Keratinocyte (primary cell): ENCODE results near the gene NTN5. TPM values are rescaled to one million over a fixed set of nuclear protein-coding genes. Genes with fewer than 3 reads are reported as not detected.

ENCODE experiments used
- DNase-seq: peaks from one replicate; pipeline ENCODE4 v3.0.0-alpha.2; 2011; ENCODE audit warnings: low read depth, missing footprints, low spot score
- FAIRE-seq: peaks from 2 replicates; lab custom pipeline; 2011; peaks lifted over from hg19 to GRCh38; lab: Jason Lieb, UNC
- H2AFZ ChIP-seq: 2 replicates; pipeline ENCODE4 v1.6.0; 2012; ENCODE audit warnings: low read length, control low read depth, inconsistent platforms; ENCODE audit not compliant: control insufficient read depth
- H3K27ac ChIP-seq: 2 replicates; pipeline ENCODE4 v1.5.1; 2011; ENCODE audit warnings: low read length; ENCODE audit not compliant: control insufficient read depth, insufficient read depth
- H3K27me3 ChIP-seq: 3 replicates; pipeline ENCODE4 v1.6.0; 2011; ENCODE audit warnings: low read length; ENCODE audit not compliant: control insufficient read depth, insufficient read depth; ENCODE audit errors: extremely low read depth
- H3K36me3 ChIP-seq, 2 experiments: 2 replicates in 1 of 2; 3 replicates in 1 of 2; pipeline ENCODE4 v1.5.1; 2011; ENCODE audit warnings: low read length in 2 of 2, mild to moderate bottlenecking in 1 of 2; ENCODE audit not compliant: control insufficient read depth in 2 of 2, insufficient read depth in 2 of 2; ENCODE audit errors: extremely low read depth in 1 of 2
- H3K4me1 ChIP-seq: 3 replicates; pipeline ENCODE4 v1.5.1; 2011; ENCODE audit warnings: low read length; ENCODE audit not compliant: control insufficient read depth, insufficient read depth; ENCODE audit errors: extremely low read depth
- H3K4me2 ChIP-seq: 3 replicates; pipeline ENCODE4 v1.6.0; 2011; ENCODE audit warnings: low read depth, low read length; ENCODE audit not compliant: control insufficient read depth, insufficient read depth; ENCODE audit errors: extremely low read depth
- H3K4me3 ChIP-seq, 3 experiments: fragments of 200-600 bp in 1 of 3; sonication (generic) in 1 of 3; 2 replicates in 2 of 3; 3 replicates in 1 of 3; pipeline ENCODE4 v1.5.1; 2011 to 2016; ENCODE audit warnings: low read length in 3 of 3, mild to moderate bottlenecking in 3 of 3, control low read depth in 2 of 3, inconsistent platforms in 1 of 3, low read depth in 1 of 3, mixed read lengths in 1 of 3, mixed run types in 1 of 3, moderate library complexity in 1 of 3; ENCODE audit not compliant: control insufficient read depth in 2 of 3, insufficient read depth in 2 of 3; ENCODE audit errors: extremely low read depth in 1 of 3
- H3K79me2 ChIP-seq: 2 replicates; pipeline ENCODE4 v1.6.0; 2012; ENCODE audit warnings: low read length; ENCODE audit not compliant: control insufficient read depth, insufficient read depth
- H3K9ac ChIP-seq: 3 replicates; pipeline ENCODE4 v1.6.0; 2011; ENCODE audit warnings: low read length; ENCODE audit not compliant: control insufficient read depth, insufficient read depth; ENCODE audit errors: extremely low read depth
- H3K9me1 ChIP-seq: 3 replicates; pipeline ENCODE4 v1.6.0; 2011; ENCODE audit warnings: low read length; ENCODE audit not compliant: control insufficient read depth, insufficient read depth; ENCODE audit errors: extremely low read depth
- H3K9me3 ChIP-seq: 2 replicates; pipeline ENCODE4 v1.5.1; 2012; ENCODE audit warnings: low read depth, low read length; ENCODE audit not compliant: control insufficient read depth
- H4K20me1 ChIP-seq: 3 replicates; pipeline ENCODE4 v1.6.0; 2011; ENCODE audit warnings: low read length; ENCODE audit not compliant: control insufficient read depth, insufficient read depth; ENCODE audit errors: extremely low read depth
- EZH2 ChIP-seq: IDR thresholded peaks from one replicate; pipeline ENCODE4 v1.6.1; 2012; ENCODE audit warnings: inconsistent platforms, mild to moderate bottlenecking, low read length, moderate library complexity
- dilution Hi-C: fragments of 300-500 bp; cut with MboI; formaldehyde crosslinking; loops from one replicate; pipeline ENCODE4 v1.7.0; 2020; ENCODE audit warnings: low sequenced_read_pairs; ENCODE audit not compliant: extremely low pct_ligation_motif_present
- polyA plus RNA-seq, 5 experiments: library from polyadenylated mRNA; depleted of rRNA in 3 of 5; stranded (reverse) in 3 of 5; stranded (forward) in 1 of 5; unstranded in 1 of 5; fragments of >200 nt; gene quantifications; 1 replicate in 1 of 5; 2 replicates in 3 of 5; 3 replicates in 1 of 5; pipeline versions ENCODE4 v1.2.1 to v1.2.3, GENCODE V29; 2011 to 2012; ENCODE audit warnings: missing spikeins in 2 of 5, low read depth in 1 of 5, low replicate concordance in 1 of 5
- TF ChIP-seq, protein P1 (sequence below), 3 experiments: IDR thresholded peaks in 1 of 3; conservative IDR thresholded peaks in 1 of 3; optimal IDR thresholded peaks in 1 of 3; 2 replicates in 2 of 3; 3 replicates in 1 of 3; pipeline versions ENCODE3 to v1.5.1; 2011; ENCODE audit warnings: low read length in 3 of 3, mild to moderate bottlenecking in 3 of 3, moderate library complexity in 2 of 3, control low read depth in 1 of 3, inconsistent platforms in 1 of 3; ENCODE audit not compliant: insufficient read depth in 2 of 3; ENCODE audit errors: extremely low read depth in 1 of 3

NTN5 gene
- polyA plus RNA-seq, 1 donor (not counting 4 experiments of a cell fraction or from before 2014, with no cell fraction given) = 0.07 TPM

DNA sequence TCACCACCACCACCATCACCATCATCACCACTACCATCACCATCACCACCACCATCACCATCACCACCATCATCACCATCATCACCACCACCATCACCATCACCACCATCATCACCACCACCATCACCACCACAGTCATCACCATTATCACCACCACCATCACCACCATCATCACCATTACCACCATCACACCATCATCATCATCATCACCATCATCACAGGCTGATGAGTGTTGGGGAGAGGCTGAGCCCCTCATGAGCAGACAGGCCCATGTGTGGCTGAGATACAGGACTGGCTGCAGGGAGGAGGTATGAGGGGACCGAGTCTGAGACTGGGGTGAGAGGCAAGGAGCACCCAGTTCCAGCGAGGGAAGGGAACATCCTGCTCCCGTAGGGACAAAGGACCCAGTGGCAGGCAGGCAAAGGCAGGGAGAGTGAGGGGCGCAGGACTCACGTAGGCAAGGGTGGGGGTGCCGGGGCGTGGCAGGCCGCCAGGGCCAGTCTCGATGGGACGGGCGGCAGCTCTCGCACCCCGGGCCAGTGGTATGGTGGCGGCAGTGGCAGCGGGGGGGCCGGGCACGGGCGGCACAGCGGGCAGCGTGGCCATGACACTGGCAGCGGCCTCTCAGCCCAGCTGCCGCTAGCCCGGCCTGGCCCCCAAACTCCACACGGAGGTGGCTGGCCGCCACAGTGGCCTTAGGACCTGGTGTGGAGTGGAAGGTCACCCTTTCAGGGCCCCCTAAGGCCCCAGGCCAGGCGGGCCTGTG lies 2.7 kb downstream of the NTN5 start:
- Histone ChIP-seq H3K9ac (no peak overlapping the region), H3K27ac (no peak overlapping the region), H3K4me2 (no peak overlapping the region), H4K20me1 (no peaks in the 10 kb centered on the region), H3K4me1 (no peaks in the 10 kb centered on the region), H3K9me1 (no peaks in the 10 kb centered on the region), H3K9me3 (no peaks in the 10 kb centered on the region), H3K4me3 (no peak overlapping the region), H3K27me3 (no peaks in the 10 kb centered on the region), H3K36me3 (no peaks in the 10 kb centered on the region), H3K79me2 (no peaks in the 10 kb centered on the region), H2AFZ (no peak overlapping the region)
- DNase-seq (no peak), FAIRE-seq (no peak)
- TF ChIP-seq, protein P1, sequence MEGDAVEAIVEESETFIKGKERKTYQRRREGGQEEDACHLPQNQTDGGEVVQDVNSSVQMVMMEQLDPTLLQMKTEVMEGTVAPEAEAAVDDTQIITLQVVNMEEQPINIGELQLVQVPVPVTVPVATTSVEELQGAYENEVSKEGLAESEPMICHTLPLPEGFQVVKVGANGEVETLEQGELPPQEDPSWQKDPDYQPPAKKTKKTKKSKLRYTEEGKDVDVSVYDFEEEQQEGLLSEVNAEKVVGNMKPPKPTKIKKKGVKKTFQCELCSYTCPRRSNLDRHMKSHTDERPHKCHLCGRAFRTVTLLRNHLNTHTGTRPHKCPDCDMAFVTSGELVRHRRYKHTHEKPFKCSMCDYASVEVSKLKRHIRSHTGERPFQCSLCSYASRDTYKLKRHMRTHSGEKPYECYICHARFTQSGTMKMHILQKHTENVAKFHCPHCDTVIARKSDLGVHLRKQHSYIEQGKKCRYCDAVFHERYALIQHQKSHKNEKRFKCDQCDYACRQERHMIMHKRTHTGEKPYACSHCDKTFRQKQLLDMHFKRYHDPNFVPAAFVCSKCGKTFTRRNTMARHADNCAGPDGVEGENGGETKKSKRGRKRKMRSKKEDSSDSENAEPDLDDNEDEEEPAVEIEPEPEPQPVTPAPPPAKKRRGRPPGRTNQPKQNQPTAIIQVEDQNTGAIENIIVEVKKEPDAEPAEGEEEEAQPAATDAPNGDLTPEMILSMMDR (optimal IDR thresholded peaks at IDR 0.05 in 1 of 3, IDR thresholded peaks at IDR 0.05 in 1 of 3, conservative IDR thresholded peaks at IDR 0.05 in 1 of 3; ENCODE audit: extremely low read depth in 1 of 3, insufficient read depth in 2 of 3, low read length in 3 of 3) = no peak
- no peak for TF ChIP-seq EZH2
- dilution Hi-C loops = no loop called here

DNA sequence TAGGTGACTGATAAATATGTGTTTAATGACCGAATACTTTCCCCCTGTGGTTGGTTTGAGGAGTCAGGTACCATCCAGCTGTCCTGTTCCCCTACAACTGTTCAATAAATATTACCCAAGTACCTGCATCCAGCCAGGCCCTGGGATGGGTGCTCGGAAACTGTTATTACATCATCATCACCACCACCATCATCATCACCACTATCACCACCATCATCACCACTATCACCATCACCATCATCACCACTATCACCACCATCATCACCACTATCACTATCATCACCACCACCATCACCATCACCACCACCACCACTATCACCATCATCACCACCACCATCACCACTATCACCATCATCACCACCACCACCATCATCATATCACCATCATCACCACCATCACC lies 4.1 kb downstream of the NTN5 start:
- Histone ChIP-seq H3K36me3 (no peaks in the 10 kb centered on the region), H3K9ac (no peak overlapping the region), H3K4me1 (no peaks in the 10 kb centered on the region), H3K4me2 (no peak overlapping the region), H3K79me2 (no peaks in the 10 kb centered on the region), H3K27ac (no peak overlapping the region), H3K4me3 (no peak overlapping the region), H3K9me1 (no peaks in the 10 kb centered on the region), H3K27me3 (no peaks in the 10 kb centered on the region), H3K9me3 (no peaks in the 10 kb centered on the region), H2AFZ (no peak overlapping the region), H4K20me1 (no peaks in the 10 kb centered on the region)
- TF ChIP-seq, protein P1 (optimal IDR thresholded peaks at IDR 0.05 in 1 of 3, IDR thresholded peaks at IDR 0.05 in 1 of 3, conservative IDR thresholded peaks at IDR 0.05 in 1 of 3; ENCODE audit: extremely low read depth in 1 of 3, insufficient read depth in 2 of 3, low read length in 3 of 3) = no peak
- no peak for TF ChIP-seq EZH2
- FAIRE-seq (no peak), DNase-seq (no peak)
- dilution Hi-C loops = no loop called here
